Measurements from ENCODE around the gene PCDH10. TPM values are rescaled to one million over a fixed set of nuclear protein-coding genes. Genes with fewer than 3 reads are reported as not detected.

Gene PCDH10
- total and polyA plus RNA-seq, 8 donors, result 0.06 to 9.4 (median 0.50) TPM; not detected in 3

DNA sequence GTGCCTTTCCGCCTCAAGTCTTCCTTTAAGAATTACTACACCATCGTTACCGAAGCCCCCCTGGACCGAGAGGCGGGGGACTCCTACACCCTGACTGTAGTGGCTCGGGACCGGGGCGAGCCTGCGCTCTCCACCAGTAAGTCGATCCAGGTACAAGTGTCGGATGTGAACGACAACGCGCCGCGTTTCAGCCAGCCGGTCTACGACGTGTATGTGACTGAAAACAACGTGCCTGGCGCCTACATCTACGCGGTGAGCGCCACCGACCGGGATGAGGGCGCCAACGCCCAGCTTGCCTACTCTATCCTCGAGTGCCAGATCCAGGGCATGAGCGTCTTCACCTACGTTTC lies 2.2 kb downstream of the PCDH10 start:
- Histone ChIP-seq H3K27ac (peak overlapping the region in 2 of 5 donors; percentile 15 to 50), H3K9me3 (peaks cover 0 to 15% (median 0%) of the 10 kb centered on the region in 4 donors), H3K27me3 (peaks cover 5 to 79% (median 77%) of the 10 kb centered on the region in 3 donors), H3K36me3 (no peaks in the 10 kb centered on the region), H3K4me3 (peak overlapping the region; percentile 39 to 51 (median 46)), H3K4me1 (peaks cover 44 to 73% (median 65%) of the 10 kb centered on the region in 4 donors)
- peak in 1 of 2 donors; percentile 49 for DNase-seq
- intact Hi-C loops (cut with DNase I; ENCODE audit: low total_unique reads), result no loop called here
- WGBS, 5 donors, result 0 to 4% (median 3%) methylated on average over 2 to 31 of the region's 31 CpGs
- TF ChIP-seq, protein P1, sequence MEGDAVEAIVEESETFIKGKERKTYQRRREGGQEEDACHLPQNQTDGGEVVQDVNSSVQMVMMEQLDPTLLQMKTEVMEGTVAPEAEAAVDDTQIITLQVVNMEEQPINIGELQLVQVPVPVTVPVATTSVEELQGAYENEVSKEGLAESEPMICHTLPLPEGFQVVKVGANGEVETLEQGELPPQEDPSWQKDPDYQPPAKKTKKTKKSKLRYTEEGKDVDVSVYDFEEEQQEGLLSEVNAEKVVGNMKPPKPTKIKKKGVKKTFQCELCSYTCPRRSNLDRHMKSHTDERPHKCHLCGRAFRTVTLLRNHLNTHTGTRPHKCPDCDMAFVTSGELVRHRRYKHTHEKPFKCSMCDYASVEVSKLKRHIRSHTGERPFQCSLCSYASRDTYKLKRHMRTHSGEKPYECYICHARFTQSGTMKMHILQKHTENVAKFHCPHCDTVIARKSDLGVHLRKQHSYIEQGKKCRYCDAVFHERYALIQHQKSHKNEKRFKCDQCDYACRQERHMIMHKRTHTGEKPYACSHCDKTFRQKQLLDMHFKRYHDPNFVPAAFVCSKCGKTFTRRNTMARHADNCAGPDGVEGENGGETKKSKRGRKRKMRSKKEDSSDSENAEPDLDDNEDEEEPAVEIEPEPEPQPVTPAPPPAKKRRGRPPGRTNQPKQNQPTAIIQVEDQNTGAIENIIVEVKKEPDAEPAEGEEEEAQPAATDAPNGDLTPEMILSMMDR (IDR thresholded peaks at IDR 0.05), result no peak
- no peak for TF ChIP-seq POLR2A (IDR thresholded peaks at IDR 0.05)
- TF ChIP-seq POLR2AphosphoS5 (IDR thresholded peaks at IDR 0.05), result no peak
- TF ChIP-seq EP300 (IDR thresholded peaks at IDR 0.05), result no peak

DNA sequence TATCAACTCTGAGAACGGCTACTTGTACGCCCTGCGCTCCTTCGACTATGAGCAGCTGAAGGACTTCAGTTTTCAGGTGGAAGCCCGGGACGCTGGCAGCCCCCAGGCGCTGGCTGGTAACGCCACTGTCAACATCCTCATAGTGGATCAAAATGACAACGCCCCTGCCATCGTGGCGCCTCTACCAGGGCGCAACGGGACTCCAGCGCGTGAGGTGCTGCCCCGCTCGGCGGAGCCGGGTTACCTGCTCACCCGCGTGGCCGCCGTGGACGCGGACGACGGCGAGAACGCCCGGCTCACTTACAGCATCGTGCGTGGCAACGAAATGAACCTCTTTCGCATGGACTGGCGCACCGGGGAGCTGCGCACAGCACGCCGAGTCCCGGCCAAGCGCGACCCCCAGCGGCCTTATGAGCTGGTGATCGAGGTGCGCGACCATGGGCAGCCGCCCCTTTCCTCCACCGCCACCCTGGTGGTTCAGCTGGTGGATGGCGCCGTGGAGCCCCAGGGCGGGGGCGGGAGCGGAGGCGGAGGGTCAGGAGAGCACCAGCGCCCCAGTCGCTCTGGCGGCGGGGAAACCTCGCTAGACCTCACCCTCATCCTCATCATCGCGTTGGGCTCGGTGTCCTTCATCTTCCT lies 2.7 kb downstream of the PCDH10 start:
- Histone ChIP-seq H3K4me1 (peaks cover 41 to 68% (median 61%) of the 10 kb centered on the region in 4 donors), H3K27me3 (peaks cover 5 to 74% (median 72%) of the 10 kb centered on the region in 3 donors), H3K9me3 (peaks cover 0 to 15% (median 0%) of the 10 kb centered on the region in 4 donors), H3K36me3 (no peaks in the 10 kb centered on the region), H3K4me3 (peak overlapping the region; percentile 39 to 51 (median 46)), H3K27ac (peak overlapping the region in 2 of 5 donors; percentile 32 to 50)
- DNase-seq, result peak in 1 of 2 donors; percentile 71
- WGBS, 5 donors, result 1 to 10% (median 3%) methylated on average over 23 to 62 of the region's 62 CpGs
- no peak for TF ChIP-seq POLR2AphosphoS5 (IDR thresholded peaks at IDR 0.05)
- intact Hi-C loops (cut with DNase I; ENCODE audit: low total_unique reads), result no loop called here

DNA sequence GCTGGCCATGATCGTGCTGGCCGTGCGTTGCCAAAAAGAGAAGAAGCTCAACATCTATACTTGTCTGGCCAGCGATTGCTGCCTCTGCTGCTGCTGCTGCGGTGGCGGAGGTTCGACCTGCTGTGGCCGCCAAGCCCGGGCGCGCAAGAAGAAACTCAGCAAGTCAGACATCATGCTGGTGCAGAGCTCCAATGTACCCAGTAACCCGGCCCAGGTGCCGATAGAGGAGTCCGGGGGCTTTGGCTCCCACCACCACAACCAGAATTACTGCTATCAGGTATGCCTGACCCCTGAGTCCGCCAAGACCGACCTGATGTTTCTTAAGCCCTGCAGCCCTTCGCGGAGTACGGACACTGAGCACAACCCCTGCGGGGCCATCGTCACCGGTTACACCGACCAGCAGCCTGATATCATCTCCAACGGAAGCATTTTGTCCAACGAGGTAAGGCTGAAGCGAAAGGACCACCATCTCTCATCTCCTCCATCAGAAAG lies 3.3 kb downstream of the PCDH10 start:
- Histone ChIP-seq H3K4me3 (peak overlapping the region; percentile 39 to 51 (median 46)), H3K36me3 (no peaks in the 10 kb centered on the region), H3K9me3 (peaks cover 0 to 15% (median 0%) of the 10 kb centered on the region in 4 donors), H3K27ac (peak overlapping the region in 2 of 5 donors; percentile 32 to 50), H3K4me1 (peaks cover 41 to 62% (median 55%) of the 10 kb centered on the region in 4 donors), H3K27me3 (peaks cover 5 to 69% (median 68%) of the 10 kb centered on the region in 3 donors)
- no peak for DNase-seq
- WGBS, 5 donors, result 1 to 8% (median 6%) methylated on average over 19 to 26 of the region's 26 CpGs
- TF ChIP-seq EP300 (IDR thresholded peaks at IDR 0.05), result no peak
- intact Hi-C loops (cut with DNase I; ENCODE audit: low total_unique reads), result no loop called here

DNA sequence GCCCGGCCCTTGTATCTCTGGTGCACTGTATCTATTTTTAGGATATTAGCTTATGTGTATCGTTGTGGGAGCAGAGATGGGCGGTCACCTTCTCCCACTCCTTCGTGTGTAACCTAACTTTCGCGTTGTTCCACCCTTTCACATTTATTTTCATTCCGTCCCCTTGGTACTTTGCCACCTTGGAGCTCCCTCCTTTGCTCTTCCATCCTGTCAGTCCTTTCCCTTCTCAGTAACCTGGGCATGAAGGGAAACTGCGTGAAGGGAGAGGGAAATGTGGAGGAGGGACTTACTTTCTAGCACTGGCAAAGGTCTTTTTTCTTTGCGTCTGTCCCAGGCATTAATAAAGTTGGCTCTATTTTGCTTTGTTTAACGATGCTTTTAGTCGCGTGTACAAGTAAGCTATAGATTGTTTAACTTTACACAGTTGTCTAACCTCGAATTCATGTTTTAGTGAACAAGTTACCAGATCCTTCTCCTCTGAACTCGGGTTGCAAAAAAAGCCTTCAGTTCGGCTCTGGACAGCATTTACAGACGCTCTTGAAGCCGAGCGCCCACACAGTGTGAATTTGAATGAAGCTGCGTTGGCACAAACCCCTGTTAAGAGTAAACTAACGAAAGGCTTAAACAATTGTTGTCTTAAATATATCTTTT lies 3.9 kb downstream of the PCDH10 start:
- peak in 1 of 2 donors; percentile 36 for DNase-seq
- Histone ChIP-seq H3K36me3 (no peaks in the 10 kb centered on the region), H3K27ac (no peak overlapping the region), H3K4me1 (peaks cover 36 to 56% (median 50%) of the 10 kb centered on the region in 4 donors), H3K4me3 (peak overlapping the region; percentile 39 to 51 (median 46)), H3K9me3 (peaks cover 0 to 15% (median 0%) of the 10 kb centered on the region in 4 donors), H3K27me3 (peaks cover 5 to 63% (median 63%) of the 10 kb centered on the region in 3 donors)
- 3 to 7% (median 5%) methylated on average over 20 of the region's 20 CpGs for WGBS, 5 donors
- intact Hi-C loops (cut with DNase I; ENCODE audit: low total_unique reads), result no loop called here
- TF ChIP-seq EP300 (IDR thresholded peaks at IDR 0.05), result no peak
- TF ChIP-seq, protein P1 (IDR thresholded peaks at IDR 0.05), result no peak
- no peak for TF ChIP-seq POLR2AphosphoS5 (IDR thresholded peaks at IDR 0.05)
- no peak for TF ChIP-seq POLR2A (IDR thresholded peaks at IDR 0.05)

DNA sequence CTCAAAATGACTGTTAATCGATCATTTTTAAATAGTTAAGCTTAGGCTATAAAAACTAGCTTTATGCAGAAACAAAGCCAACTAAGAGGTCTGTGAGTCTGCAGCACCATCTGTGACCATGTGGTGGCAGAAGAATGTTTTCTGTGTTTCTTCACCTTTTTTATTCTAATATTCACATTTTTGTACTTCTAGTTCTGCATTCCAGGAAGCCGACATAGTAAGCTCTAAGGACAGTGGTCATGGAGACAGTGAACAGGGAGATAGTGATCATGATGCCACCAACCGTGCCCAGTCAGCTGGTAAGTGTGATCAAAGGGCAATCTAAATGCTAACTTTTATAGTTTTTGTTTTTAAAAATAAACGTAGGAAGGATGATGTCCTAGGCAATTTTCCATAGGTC lies 5.6 kb downstream of the PCDH10 start:
- Histone ChIP-seq H3K27ac (no peak overlapping the region), H3K36me3 (no peaks in the 10 kb centered on the region), H3K4me3 (no peak overlapping the region), H3K4me1 (peaks cover 22 to 39% (median 33%) of the 10 kb centered on the region in 4 donors), H3K27me3 (peaks cover 5 to 45% (median 45%) of the 10 kb centered on the region in 3 donors), H3K9me3 (peaks cover 0 to 15% (median 0%) of the 10 kb centered on the region in 4 donors)
- peak in 1 of 2 donors; percentile 61 for DNase-seq
- intact Hi-C loops (cut with DNase I; ENCODE audit: low total_unique reads), result no loop called here
- WGBS, 5 donors, result 32 to 36% (median 34%) methylated on average over 4 of the region's 4 CpGs
- TF ChIP-seq EP300 (IDR thresholded peaks at IDR 0.05) (no peak), POLR2AphosphoS5 (IDR thresholded peaks at IDR 0.05) (no peak), POLR2A (IDR thresholded peaks at IDR 0.05) (no peak)
- TF ChIP-seq, protein P1 (IDR thresholded peaks at IDR 0.05), result peak in 2 of 7 experiments; percentile 10 to 15
